Stimulated activated naive CD8-positive, alpha-beta T cell treated with anti-CD3 and anti-CD28 coated beads, Interleukin-15, Interleukin-2, amounts not matched to agents 100 ng/mL and 50 ng/mL, for 24 hours (primary cell): ENCODE data around the gene PCDHB13.
"Not testable (repeated sequence)": the region's sequence is repeated elsewhere in the genome, so short reads cannot be mapped to it uniquely, and the experiment has no call there.

Experiments used
- H3K27ac Mint-ChIP-seq: one replicate; pipeline ENCODE4 v1.8.0; 2021; ENCODE audit warnings: mild to moderate bottlenecking, mixed read lengths
- H3K27me3 Mint-ChIP-seq: one replicate; pipeline ENCODE4 v1.8.0; 2021; ENCODE audit warnings: mixed read lengths
- H3K36me3 Mint-ChIP-seq: one replicate; pipeline ENCODE4 v1.8.0; 2021; ENCODE audit warnings: low read depth, mixed read lengths
- H3K4me1 Mint-ChIP-seq: one replicate; pipeline ENCODE4 v1.8.0; 2021; ENCODE audit warnings: low read depth, mixed read lengths
- H3K4me3 Mint-ChIP-seq: one replicate; pipeline ENCODE4 v1.8.0; 2021; ENCODE audit warnings: mild to moderate bottlenecking, mixed read lengths
- H3K9me3 Mint-ChIP-seq: one replicate; pipeline ENCODE4 v1.8.0; 2021; ENCODE audit warnings: mixed read lengths

The PCDHB13 gene

GRCh38 chr5:141192110-141192725 is 21.5 kb upstream of the PCDHB13 start, which contains the start of gene PCDHB10:
TSS of gene PCDHB10 (plus strand) at chr5:141192353. CDS start at chr5:141192553, 200 bp downstream.
- peaks cover 11% of the 10 kb centered on the region for H3K36me3 Mint-ChIP-seq
- no peak within 1 kb of the TSS for H3K27ac Mint-ChIP-seq
- peaks cover 36% of the 10 kb centered on the region for H3K9me3 Mint-ChIP-seq
- H3K27me3 Mint-ChIP-seq: peaks cover 60% of the 10 kb centered on the region
- no peak within 1 kb of the TSS for H3K4me3 Mint-ChIP-seq
- H3K4me1 Mint-ChIP-seq: no peaks in the 10 kb centered on the region

DNA sequence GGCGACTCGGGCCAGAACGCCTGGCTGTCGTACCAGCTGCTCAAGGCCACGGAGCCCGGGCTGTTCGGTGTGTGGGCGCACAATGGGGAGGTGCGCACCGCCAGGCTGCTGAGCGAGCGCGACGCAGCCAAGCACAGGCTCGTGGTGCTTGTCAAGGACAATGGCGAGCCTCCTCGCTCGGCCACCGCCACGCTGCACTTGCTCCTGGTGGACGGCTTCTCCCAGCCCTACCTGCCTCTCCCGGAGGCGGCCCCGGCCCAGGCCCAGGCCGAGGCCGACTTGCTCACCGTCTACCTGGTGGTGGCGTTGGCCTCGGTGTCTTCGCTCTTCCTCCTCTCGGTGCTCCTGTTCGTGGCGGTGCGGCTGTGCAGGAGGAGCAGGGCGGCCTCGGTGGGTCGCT is 19.4 kb upstream of the PCDHB13 start:
- not testable (repeated sequence) for H3K27ac Mint-ChIP-seq, H3K4me3 Mint-ChIP-seq, H3K4me1 Mint-ChIP-seq
- Mint-ChIP-seq H3K36me3 (peaks cover 13% of the 10 kb centered on the region), H3K27me3 (peaks cover 63% of the 10 kb centered on the region), H3K9me3 (peaks cover 45% of the 10 kb centered on the region)

DNA sequence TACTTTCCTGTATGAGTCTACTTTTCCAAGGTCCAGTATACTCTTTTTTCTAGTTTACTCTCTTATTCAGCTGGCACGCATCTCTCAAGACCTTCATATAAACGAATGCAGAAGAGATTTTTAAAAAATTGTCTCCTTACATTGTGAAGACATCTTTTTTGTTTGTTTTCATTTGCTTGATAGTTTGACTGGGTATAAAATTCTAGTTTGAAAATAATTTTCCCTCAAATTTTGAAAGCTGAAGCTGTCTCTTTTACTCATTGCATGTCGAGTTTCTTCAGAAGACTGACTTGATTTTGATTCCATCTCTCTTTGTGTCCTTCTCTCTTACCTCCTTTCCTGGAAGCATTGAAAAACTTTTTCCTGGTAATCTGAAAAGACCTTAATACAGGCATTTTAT is 17.4 kb upstream of the PCDHB13 start:
- H3K4me3 Mint-ChIP-seq: no peak overlapping the region
- H3K27ac Mint-ChIP-seq: no peak overlapping the region
- no peaks in the 10 kb centered on the region for H3K4me1 Mint-ChIP-seq
- H3K27me3 Mint-ChIP-seq: peaks cover 65% of the 10 kb centered on the region
- H3K36me3 Mint-ChIP-seq: peaks cover 14% of the 10 kb centered on the region
- H3K9me3 Mint-ChIP-seq: peaks cover 48% of the 10 kb centered on the region

- Mint-ChIP-seq H3K27ac (no peak within 1 kb of the TSS), H3K27me3 (peaks cover 51% of the 10 kb centered on the region), H3K9me3 (peaks cover 38% of the 10 kb centered on the region), H3K4me3 (no peak within 1 kb of the TSS), H3K4me1 (no peaks in the 10 kb centered on the region), H3K36me3 (peaks cover 20% of the 10 kb centered on the region)
These were observed 14.1 kb upstream of the PCDHB13 start, which contains the start of gene PCDHB11 for GRCh38 chr5:141199359-141200235. TSS of gene PCDHB11 (plus strand) at chr5:141199627. CDS start at chr5:141199775, 148 bp downstream.

GRCh38 chr5:141201126-141201525 is 12.6 kb upstream of the PCDHB13 start:
- not testable (repeated sequence) for H3K27ac Mint-ChIP-seq, H3K4me1 Mint-ChIP-seq, H3K4me3 Mint-ChIP-seq
- H3K27me3 Mint-ChIP-seq: peaks cover 54% of the 10 kb centered on the region
- peaks cover 16% of the 10 kb centered on the region for H3K36me3 Mint-ChIP-seq
- H3K9me3 Mint-ChIP-seq: peaks cover 34% of the 10 kb centered on the region

DNA sequence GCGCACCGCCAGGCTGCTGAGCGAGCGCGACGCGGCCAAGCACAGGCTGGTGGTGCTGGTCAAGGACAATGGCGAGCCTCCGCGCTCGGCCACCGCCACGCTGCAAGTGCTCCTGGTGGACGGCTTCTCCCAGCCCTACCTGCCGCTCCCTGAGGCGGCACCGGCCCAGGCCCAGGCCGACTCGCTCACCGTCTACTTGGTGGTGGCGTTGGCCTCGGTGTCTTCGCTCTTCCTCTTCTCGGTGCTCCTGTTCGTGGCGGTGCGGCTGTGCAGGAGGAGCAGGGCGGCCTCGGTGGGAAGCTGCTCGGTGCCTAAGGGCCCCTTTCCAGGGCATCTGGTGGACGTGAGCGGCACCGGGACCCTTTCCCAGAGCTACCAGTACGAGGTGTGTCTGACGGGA is 12.1 kb upstream of the PCDHB13 start:
- H3K36me3 Mint-ChIP-seq: peaks cover 13% of the 10 kb centered on the region
- peaks cover 55% of the 10 kb centered on the region for H3K27me3 Mint-ChIP-seq
- not testable (repeated sequence) for H3K4me1 Mint-ChIP-seq, H3K4me3 Mint-ChIP-seq, H3K27ac Mint-ChIP-seq
- peaks cover 29% of the 10 kb centered on the region for H3K9me3 Mint-ChIP-seq

DNA sequence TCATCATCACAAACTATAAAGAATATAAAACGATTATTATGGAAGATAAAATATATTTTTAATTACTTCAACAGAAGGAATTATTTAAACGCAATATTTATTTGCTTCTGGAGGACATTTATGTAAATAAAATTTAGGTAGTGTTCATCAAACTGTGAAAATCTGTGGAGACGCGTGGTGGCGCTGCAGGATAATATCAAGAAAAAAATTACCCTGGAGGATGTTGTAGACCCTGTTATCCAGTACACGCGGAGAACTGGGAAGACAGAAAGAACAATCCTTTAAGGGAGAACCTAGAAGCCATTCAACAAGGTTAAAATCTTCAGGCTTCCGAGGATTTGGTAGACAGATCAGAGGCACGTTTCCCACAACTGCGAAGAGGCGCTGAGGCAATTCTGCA is 5.2 kb upstream of the PCDHB13 start, which contains the start of gene PCDHB12:
TSS of gene PCDHB12 (plus strand) at position 242 of the 400 bp plus-strand sequence. CDS start 189 bp downstream, outside the sequence.
- Mint-ChIP-seq H3K4me1 (no peaks in the 10 kb centered on the region), H3K27me3 (peaks cover 71% of the 10 kb centered on the region), H3K9me3 (peaks cover 10% of the 10 kb centered on the region), H3K4me3 (no peak within 1 kb of the TSS), H3K36me3 (peaks cover 4% of the 10 kb centered on the region), H3K27ac (no peak within 1 kb of the TSS)

DNA sequence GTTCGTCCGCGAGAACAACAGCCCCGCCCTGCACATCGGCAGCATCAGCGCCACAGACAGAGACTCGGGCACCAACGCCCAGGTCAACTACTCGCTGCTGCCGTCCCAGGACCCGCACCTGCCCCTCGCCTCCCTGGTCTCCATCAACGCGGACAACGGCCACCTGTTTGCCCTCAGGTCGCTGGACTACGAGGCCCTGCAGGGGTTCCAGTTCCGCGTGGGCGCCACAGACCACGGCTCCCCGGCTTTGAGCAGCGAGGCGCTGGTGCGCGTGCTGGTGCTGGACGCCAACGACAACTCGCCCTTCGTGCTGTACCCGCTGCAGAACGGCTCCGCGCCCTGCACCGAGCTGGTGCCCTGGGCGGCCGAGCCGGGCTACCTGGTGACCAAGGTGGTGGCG is 3.4 kb upstream of the PCDHB13 start:
- H3K27ac Mint-ChIP-seq, H3K4me1 Mint-ChIP-seq, H3K4me3 Mint-ChIP-seq, H3K36me3 Mint-ChIP-seq: not testable (repeated sequence)
- Mint-ChIP-seq H3K27me3 (peaks cover 77% of the 10 kb centered on the region), H3K9me3 (peaks cover 10% of the 10 kb centered on the region)

GRCh38 chr5:141210849-141211248 is 2.9 kb upstream of the PCDHB13 start:
- Mint-ChIP-seq H3K9me3 (peaks cover 10% of the 10 kb centered on the region), H3K27me3 (peaks cover 76% of the 10 kb centered on the region)
- not testable (repeated sequence) for H3K4me1 Mint-ChIP-seq, H3K36me3 Mint-ChIP-seq, H3K4me3 Mint-ChIP-seq, H3K27ac Mint-ChIP-seq

DNA sequence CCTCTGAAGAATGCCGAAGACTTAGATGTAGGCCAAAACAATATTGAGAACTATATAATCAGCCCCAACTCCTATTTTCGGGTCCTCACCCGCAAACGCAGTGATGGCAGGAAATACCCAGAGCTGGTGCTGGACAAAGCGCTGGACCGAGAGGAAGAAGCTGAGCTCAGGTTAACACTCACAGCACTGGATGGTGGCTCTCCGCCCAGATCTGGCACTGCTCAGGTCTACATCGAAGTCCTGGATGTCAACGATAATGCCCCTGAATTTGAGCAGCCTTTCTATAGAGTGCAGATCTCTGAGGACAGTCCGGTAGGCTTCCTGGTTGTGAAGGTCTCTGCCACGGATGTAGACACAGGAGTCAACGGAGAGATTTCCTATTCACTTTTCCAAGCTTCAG is 864 bp downstream of the PCDHB13 start:
- not testable (repeated sequence) for H3K36me3 Mint-ChIP-seq, H3K27ac Mint-ChIP-seq, H3K4me1 Mint-ChIP-seq, H3K4me3 Mint-ChIP-seq
- peaks cover 68% of the 10 kb centered on the region for H3K27me3 Mint-ChIP-seq
- H3K9me3 Mint-ChIP-seq: peaks cover 23% of the 10 kb centered on the region

DNA sequence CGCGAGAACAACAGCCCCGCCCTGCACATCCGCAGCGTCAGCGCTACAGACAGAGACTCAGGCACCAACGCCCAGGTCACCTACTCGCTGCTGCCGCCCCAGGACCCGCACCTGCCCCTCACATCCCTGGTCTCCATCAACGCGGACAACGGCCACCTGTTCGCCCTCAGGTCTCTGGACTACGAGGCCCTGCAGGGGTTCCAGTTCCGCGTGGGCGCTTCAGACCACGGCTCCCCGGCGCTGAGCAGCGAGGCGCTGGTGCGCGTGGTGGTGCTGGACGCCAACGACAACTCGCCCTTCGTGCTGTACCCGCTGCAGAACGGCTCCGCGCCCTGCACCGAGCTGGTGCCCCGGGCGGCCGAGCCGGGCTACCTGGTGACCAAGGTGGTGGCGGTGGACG is 1.8 kb downstream of the PCDHB13 start:
- H3K4me1 Mint-ChIP-seq, H3K36me3 Mint-ChIP-seq, H3K27ac Mint-ChIP-seq, H3K4me3 Mint-ChIP-seq: not testable (repeated sequence)
- Mint-ChIP-seq H3K27me3 (peaks cover 67% of the 10 kb centered on the region), H3K9me3 (peaks cover 24% of the 10 kb centered on the region)

DNA sequence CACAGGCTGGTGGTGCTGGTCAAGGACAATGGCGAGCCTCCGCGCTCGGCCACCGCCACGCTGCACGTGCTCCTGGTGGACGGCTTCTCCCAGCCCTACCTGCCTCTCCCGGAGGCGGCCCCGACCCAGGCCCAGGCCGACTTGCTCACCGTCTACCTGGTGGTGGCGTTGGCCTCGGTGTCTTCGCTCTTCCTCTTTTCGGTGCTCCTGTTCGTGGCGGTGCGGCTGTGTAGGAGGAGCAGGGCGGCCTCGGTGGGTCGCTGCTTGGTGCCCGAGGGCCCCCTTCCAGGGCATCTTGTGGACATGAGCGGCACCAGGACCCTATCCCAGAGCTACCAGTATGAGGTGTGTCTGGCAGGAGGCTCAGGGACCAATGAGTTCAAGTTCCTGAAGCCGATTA is 2.3 kb downstream of the PCDHB13 start:
- not testable (repeated sequence) for H3K4me3 Mint-ChIP-seq, H3K36me3 Mint-ChIP-seq, H3K27ac Mint-ChIP-seq, H3K4me1 Mint-ChIP-seq
- H3K9me3 Mint-ChIP-seq: peaks cover 24% of the 10 kb centered on the region
- peaks cover 65% of the 10 kb centered on the region for H3K27me3 Mint-ChIP-seq

DNA sequence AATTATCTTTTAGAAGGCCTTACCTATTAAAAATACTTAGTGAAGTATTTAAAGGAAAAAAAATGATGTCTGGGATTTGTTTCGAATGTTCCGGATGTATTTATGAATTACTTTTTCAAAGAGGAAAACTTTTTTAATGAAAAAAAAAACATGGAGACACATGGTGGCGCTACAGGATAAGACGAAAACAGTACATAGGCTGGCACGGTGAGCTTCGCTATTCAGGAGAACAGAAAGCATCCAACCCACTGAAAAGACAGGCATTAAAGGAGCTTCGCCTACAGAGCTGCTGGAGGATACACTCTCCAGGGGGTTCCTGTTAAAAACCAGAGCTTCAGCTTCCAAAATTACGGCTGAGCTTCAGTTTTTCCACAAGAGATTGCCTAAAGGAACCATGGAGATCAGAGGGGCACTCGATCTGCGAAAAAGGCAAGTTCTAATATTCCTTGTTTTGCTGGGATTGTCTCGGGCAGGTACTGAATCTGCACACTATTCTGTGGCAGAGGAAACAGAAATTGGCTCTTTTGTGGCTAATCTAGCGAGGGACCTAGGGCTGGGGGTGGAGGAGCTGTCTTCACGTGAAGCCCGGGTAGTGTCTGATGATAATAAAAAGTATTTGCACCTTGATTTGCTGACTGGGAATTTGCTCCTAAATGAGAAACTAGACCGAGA is 9.5 kb downstream of the PCDHB13 start, which contains the start of gene PCDHB14:
TSS of gene PCDHB14 (plus strand) at position 232 of the 672 bp plus-strand sequence. CDS start at position 395, 163 bp downstream.
- Mint-ChIP-seq H3K4me3 (no peak within 1 kb of the TSS), H3K27ac (no peak within 1 kb of the TSS), H3K4me1 (no peaks in the 10 kb centered on the region), H3K9me3 (peaks cover 25% of the 10 kb centered on the region), H3K27me3 (peaks cover 69% of the 10 kb centered on the region), H3K36me3 (peaks cover 5% of the 10 kb centered on the region)

DNA sequence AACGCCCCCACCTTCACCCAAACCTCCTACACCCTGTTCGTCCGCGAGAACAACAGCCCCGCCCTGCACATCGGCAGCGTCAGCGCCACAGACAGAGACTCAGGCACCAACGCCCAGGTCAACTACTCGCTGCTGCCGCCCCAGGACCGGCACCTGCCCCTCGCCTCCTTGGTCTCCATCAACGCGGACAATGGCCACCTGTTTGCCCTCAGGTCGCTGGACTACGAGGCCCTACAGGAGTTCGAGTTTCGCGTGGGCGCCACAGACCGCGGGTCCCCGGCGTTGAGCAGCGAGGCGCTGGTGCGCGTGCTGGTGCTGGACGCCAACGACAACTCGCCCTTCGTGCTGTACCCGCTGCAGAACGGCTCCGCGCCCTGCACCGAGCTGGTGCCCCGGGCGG is 11.1 kb downstream of the PCDHB13 start:
- H3K4me3 Mint-ChIP-seq, H3K36me3 Mint-ChIP-seq, H3K27ac Mint-ChIP-seq, H3K4me1 Mint-ChIP-seq: not testable (repeated sequence)
- Mint-ChIP-seq H3K9me3 (peaks cover 18% of the 10 kb centered on the region), H3K27me3 (peaks cover 58% of the 10 kb centered on the region)

DNA sequence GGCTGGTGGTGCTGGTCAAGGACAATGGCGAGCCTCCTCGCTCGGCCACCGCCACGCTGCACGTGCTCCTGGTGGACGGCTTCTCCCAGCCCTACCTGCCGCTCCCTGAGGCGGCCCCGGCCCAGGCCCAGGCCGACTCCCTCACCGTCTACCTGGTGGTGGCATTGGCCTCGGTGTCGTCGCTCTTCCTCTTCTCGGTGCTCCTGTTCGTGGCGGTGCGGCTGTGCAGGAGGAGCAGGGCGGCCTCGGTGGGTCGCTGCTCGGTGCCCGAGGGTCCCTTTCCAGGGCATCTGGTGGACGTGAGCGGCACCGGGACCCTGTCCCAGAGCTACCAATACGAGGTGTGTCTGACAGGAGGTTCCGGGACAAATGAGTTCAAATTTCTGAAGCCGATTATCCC is 11.7 kb downstream of the PCDHB13 start:
- H3K36me3 Mint-ChIP-seq, H3K4me3 Mint-ChIP-seq, H3K27ac Mint-ChIP-seq, H3K4me1 Mint-ChIP-seq: not testable (repeated sequence)
- Mint-ChIP-seq H3K27me3 (peaks cover 55% of the 10 kb centered on the region), H3K9me3 (peaks cover 14% of the 10 kb centered on the region)
